Calu3 (cell line): ENCODE measurements around the gene ATXN10. TPM values are rescaled to one million over a fixed set of nuclear protein-coding genes. Genes with fewer than 3 reads are reported as not detected.

Experiments used
- BruUV-seq: library from RNA; stranded (reverse); fragments of 400-500 nt; replicated peaks from 2 replicates; lab custom pipeline; 2021; lab: Mats Ljungman, UMichigan
- CTCF ChIA-PET: fragments of 300-600 bp; sonication (Branson Sonifier 250); formaldehyde crosslinking; loops from one replicate; lab custom pipeline; 2022; ENCODE audit warnings: antibody characterized with exemption; lab: Charles Lee
- DNase-seq: peaks from one replicate; pipeline ENCODE4 v3.0.0; 2022
- H3K27ac Mint-ChIP-seq: one replicate; pipeline ENCODE4 v1.8.0; 2022; ENCODE audit warnings: mixed read lengths; ENCODE audit not compliant: unreplicated experiment
- H3K27me3 Mint-ChIP-seq: one replicate; pipeline ENCODE4 v1.8.0; 2022; ENCODE audit warnings: mixed read lengths; ENCODE audit not compliant: unreplicated experiment
- H3K36me3 Mint-ChIP-seq: one replicate; pipeline ENCODE4 v1.8.0; 2022; ENCODE audit warnings: mild to moderate bottlenecking, moderate library complexity, mixed read lengths; ENCODE audit not compliant: insufficient read depth, unreplicated experiment
- H3K4me1 Mint-ChIP-seq: one replicate; pipeline ENCODE4 v1.8.0; 2022; ENCODE audit warnings: mild to moderate bottlenecking, low read depth, mixed read lengths; ENCODE audit not compliant: unreplicated experiment
- H3K4me3 Mint-ChIP-seq: one replicate; pipeline ENCODE4 v1.8.0; 2022; ENCODE audit warnings: mild to moderate bottlenecking, low read depth, moderate library complexity, mixed read lengths; ENCODE audit not compliant: unreplicated experiment
- H3K9me3 Mint-ChIP-seq: one replicate; pipeline ENCODE4 v1.8.0; 2022; ENCODE audit warnings: low read depth, mixed read lengths; ENCODE audit not compliant: unreplicated experiment
- CTCF ChIP-seq: fragments of 200-600 bp; IDR thresholded peaks from one replicate; pipeline ENCODE4 v1.8.0; 2022; ENCODE audit warnings: antibody characterized with exemption; ENCODE audit not compliant: unreplicated experiment
- intact Hi-C: fragments of 100-400 bp; cut with micrococcal nuclease; formaldehyde crosslinking; loops from one replicate; pipeline ENCODE4 v1.10.0; 2022; ENCODE audit not compliant: unreplicated experiment
- total RNA-seq: library from RNA; stranded (reverse); gene quantifications from 2 replicates; pipeline ENCODE4 v1.2.3, GENCODE V29; 2022

ATXN10 gene
- total RNA-seq, 1 experiment from 2014 or later, result 263 TPM

- no peak for TF ChIP-seq CTCF
- H3K9me3 Mint-ChIP-seq, result peaks cover 4% of the 10 kb centered on the region
- CTCF ChIA-PET, result no interaction called here
- H3K4me1 Mint-ChIP-seq, result no peaks in the 10 kb centered on the region
- no TSS peak for BruUV-seq
- intact Hi-C loops, result no loop called here
- H3K36me3 Mint-ChIP-seq, result peaks cover 12% of the 10 kb centered on the region
- no peak overlapping the region for H3K27ac Mint-ChIP-seq
- DNase-seq, result no peak
- H3K4me3 Mint-ChIP-seq, result no peak overlapping the region
- H3K27me3 Mint-ChIP-seq, result no peaks in the 10 kb centered on the region
Observed at GRCh38 chr22:45823336-45823735, 151.7 kb downstream of the ATXN10 start.

- Mint-ChIP-seq H3K27me3 (no peaks in the 10 kb centered on the region), H3K36me3 (peaks cover 12% of the 10 kb centered on the region), H3K4me1 (peaks cover 10% of the 10 kb centered on the region), H3K27ac (no peak overlapping the region), H3K4me3 (no peak overlapping the region), H3K9me3 (peaks cover 7% of the 10 kb centered on the region)
- intact Hi-C loops, result no loop called here
- no TSS peak for BruUV-seq
- no peak for TF ChIP-seq CTCF
- no peak for DNase-seq
- CTCF ChIA-PET, result interaction anchor here (0.6 to 1.6 kb wide), 3 partner anchors 10 to 75 kb away, joined by 3 to 4 read pairs (median 4); no protein-coding TSS in a partner anchor
Observed at GRCh38 chr22:45826520-45826919, 154.9 kb downstream of the ATXN10 start.

GRCh38 chr22:45828841-45829240, 157.2 kb downstream of the ATXN10 start:
- Mint-ChIP-seq H3K27ac (no peak overlapping the region), H3K4me3 (no peak overlapping the region), H3K9me3 (peaks cover 7% of the 10 kb centered on the region), H3K27me3 (no peaks in the 10 kb centered on the region), H3K4me1 (peaks cover 22% of the 10 kb centered on the region), H3K36me3 (peaks cover 6% of the 10 kb centered on the region)
- BruUV-seq, result no TSS peak
- DNase-seq, result no peak
- no peak for TF ChIP-seq CTCF
- intact Hi-C loops, result no loop called here
- CTCF ChIA-PET, result no interaction called here

- peaks cover 22% of the 10 kb centered on the region for H3K4me1 Mint-ChIP-seq
- no peaks in the 10 kb centered on the region for H3K27me3 Mint-ChIP-seq
- H3K4me3 Mint-ChIP-seq, result no peak overlapping the region
- CTCF ChIA-PET, result interaction anchor here (0.8 to 1.2 kb wide), 3 partner anchors 15 to 225 kb away, joined by 3 to 4 read pairs (median 3); no protein-coding TSS in a partner anchor
- peaks cover 7% of the 10 kb centered on the region for H3K9me3 Mint-ChIP-seq
- no peaks in the 10 kb centered on the region for H3K36me3 Mint-ChIP-seq
- BruUV-seq, result no TSS peak
- DNase-seq, result no peak
- TF ChIP-seq CTCF, result no peak
- intact Hi-C loops, result loop anchor here (2.0 to 5.0 kb wide), 3 partner anchors 43 to 252 kb away; no protein-coding TSS in a partner anchor
- H3K27ac Mint-ChIP-seq, result no peak overlapping the region
Observed at GRCh38 chr22:45830531-45831245, 159.1 kb downstream of the ATXN10 start.
